HG03039 (cell line): ENCODE data around the gene FAM136A.
"Not testable (repeated sequence)": the region's sequence is repeated elsewhere in the genome, so short reads cannot be mapped to it uniquely, and the experiment has no call there.

Experiments
- ATAC-seq: cut with Tn5 transposase; IDR thresholded peaks from one replicate; pipeline ENCODE4 v1.9.1; 2021; ENCODE audit warnings: mild to moderate bottlenecking, moderate library complexity; ENCODE audit not compliant: unreplicated experiment

FAM136A gene

GRCh38 chr2:70301344-70302194 lies at the start of gene FAM136A:
TSS of gene FAM136A (minus strand) at chr2:70302067. CDS start at chr2:70302011, 56 bp downstream.
- ATAC-seq, result peak; percentile 78

GRCh38 chr2:70349921-70350685 lies 48.2 kb upstream of the FAM136A start:
- no peak for ATAC-seq

GRCh38 chr2:70347831-70348230 lies 46.0 kb upstream of the FAM136A start:
- ATAC-seq, result no peak

- no peak for ATAC-seq
These were observed 42.3 kb upstream of the FAM136A start for GRCh38 chr2:70344195-70344594.

- ATAC-seq, result no peak
These were observed 39.6 kb upstream of the FAM136A start for GRCh38 chr2:70341477-70341765.

- no peak for ATAC-seq
These were observed 39.1 kb upstream of the FAM136A start for GRCh38 chr2:70340761-70341476.

- ATAC-seq, result no peak
These were observed 38.2 kb upstream of the FAM136A start for GRCh38 chr2:70340075-70340474.

- ATAC-seq, result no peak
These were observed 34.7 kb upstream of the FAM136A start for GRCh38 chr2:70336552-70336951.

GRCh38 chr2:70331012-70331411 lies 29.1 kb upstream of the FAM136A start:
- ATAC-seq, result no peak

GRCh38 chr2:70330476-70330875 lies 28.6 kb upstream of the FAM136A start:
- no peak for ATAC-seq

- no peak for ATAC-seq
These were observed 27.2 kb upstream of the FAM136A start for GRCh38 chr2:70328921-70329561.

GRCh38 chr2:70325875-70326274 lies 24.0 kb upstream of the FAM136A start:
- no peak for ATAC-seq

- no peak for ATAC-seq
These were observed 20.7 kb upstream of the FAM136A start for GRCh38 chr2:70322518-70322917.

GRCh38 chr2:70321370-70321769 lies 19.5 kb upstream of the FAM136A start:
- no peak for ATAC-seq

- no peak for ATAC-seq
These were observed 12.8 kb upstream of the FAM136A start for GRCh38 chr2:70314640-70315039.

- ATAC-seq, result no peak
These were observed 10.7 kb upstream of the FAM136A start for GRCh38 chr2:70312560-70312959.

GRCh38 chr2:70310899-70311298 lies 9.0 kb upstream of the FAM136A start:
- no peak for ATAC-seq

- no peak for ATAC-seq
These were observed 3.7 kb upstream of the FAM136A start for GRCh38 chr2:70305531-70305930.

GRCh38 chr2:70304498-70304897 lies 2.6 kb upstream of the FAM136A start:
- ATAC-seq, result no peak

GRCh38 chr2:70303186-70303585 lies 1.3 kb upstream of the FAM136A start:
- no peak for ATAC-seq

- ATAC-seq, result not testable (repeated sequence)
These were observed 304 bp upstream of the FAM136A start for GRCh38 chr2:70302195-70302546.
